Panc1 (cell line): ENCODE data around the gene SOBP.

ENCODE experiments used
- POLR2AphosphoS5 ChIP-seq: IDR thresholded peaks from 2 replicates; pipeline ENCODE4 v1.6.1; 2012; ENCODE audit warnings: mild to moderate bottlenecking, low read depth, low read length, moderate library complexity
- SIN3A ChIP-seq: IDR thresholded peaks from 2 replicates; pipeline ENCODE4 v1.6.1; 2012; ENCODE audit warnings: low read depth, mild to moderate bottlenecking, low read length, moderate library complexity, borderline replicate concordance; ENCODE audit not compliant: insufficient read depth
- TF ChIP-seq, protein P1 (sequence below): fragments of 450-650 bp; IDR thresholded peaks from 2 replicates; pipeline ENCODE4 v1.5.1; 2017; ENCODE audit warnings: mild to moderate bottlenecking
- TF ChIP-seq, protein P2 (sequence below), 2 experiments: IDR thresholded peaks; 2 replicates each; pipeline ENCODE4 v1.6.1; 2011 to 2012; ENCODE audit warnings: low read depth in 2 of 2, control low read depth in 1 of 2, low read length in 1 of 2, mild to moderate bottlenecking in 1 of 2, moderate library complexity in 1 of 2; ENCODE audit not compliant: insufficient read depth in 1 of 2

DNA sequence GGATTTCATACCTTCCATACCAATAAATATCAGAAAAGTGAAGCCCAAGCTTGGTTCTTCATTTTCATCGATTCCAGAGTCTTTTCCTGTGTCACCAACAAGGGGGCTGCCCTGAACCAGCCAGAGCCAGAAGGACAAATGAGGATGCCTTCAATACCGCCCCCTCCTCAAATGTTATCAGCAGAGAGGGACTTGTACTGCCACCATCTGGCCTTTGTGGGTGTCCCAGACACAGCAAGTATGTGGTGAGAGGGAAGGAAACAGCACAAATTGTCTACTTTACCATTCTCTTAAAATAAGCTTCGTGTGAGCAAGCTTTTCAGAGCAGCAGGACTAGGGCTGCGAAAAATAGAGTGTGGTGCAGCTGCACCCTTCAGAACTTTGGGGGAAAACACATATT is 165.3 kb downstream of the SOBP start:
- TF ChIP-seq, protein P1, sequence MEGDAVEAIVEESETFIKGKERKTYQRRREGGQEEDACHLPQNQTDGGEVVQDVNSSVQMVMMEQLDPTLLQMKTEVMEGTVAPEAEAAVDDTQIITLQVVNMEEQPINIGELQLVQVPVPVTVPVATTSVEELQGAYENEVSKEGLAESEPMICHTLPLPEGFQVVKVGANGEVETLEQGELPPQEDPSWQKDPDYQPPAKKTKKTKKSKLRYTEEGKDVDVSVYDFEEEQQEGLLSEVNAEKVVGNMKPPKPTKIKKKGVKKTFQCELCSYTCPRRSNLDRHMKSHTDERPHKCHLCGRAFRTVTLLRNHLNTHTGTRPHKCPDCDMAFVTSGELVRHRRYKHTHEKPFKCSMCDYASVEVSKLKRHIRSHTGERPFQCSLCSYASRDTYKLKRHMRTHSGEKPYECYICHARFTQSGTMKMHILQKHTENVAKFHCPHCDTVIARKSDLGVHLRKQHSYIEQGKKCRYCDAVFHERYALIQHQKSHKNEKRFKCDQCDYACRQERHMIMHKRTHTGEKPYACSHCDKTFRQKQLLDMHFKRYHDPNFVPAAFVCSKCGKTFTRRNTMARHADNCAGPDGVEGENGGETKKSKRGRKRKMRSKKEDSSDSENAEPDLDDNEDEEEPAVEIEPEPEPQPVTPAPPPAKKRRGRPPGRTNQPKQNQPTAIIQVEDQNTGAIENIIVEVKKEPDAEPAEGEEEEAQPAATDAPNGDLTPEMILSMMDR, result peak; percentile 71
- TF ChIP-seq SIN3A (no peak), POLR2AphosphoS5 (no peak)
- TF ChIP-seq, protein P2, sequence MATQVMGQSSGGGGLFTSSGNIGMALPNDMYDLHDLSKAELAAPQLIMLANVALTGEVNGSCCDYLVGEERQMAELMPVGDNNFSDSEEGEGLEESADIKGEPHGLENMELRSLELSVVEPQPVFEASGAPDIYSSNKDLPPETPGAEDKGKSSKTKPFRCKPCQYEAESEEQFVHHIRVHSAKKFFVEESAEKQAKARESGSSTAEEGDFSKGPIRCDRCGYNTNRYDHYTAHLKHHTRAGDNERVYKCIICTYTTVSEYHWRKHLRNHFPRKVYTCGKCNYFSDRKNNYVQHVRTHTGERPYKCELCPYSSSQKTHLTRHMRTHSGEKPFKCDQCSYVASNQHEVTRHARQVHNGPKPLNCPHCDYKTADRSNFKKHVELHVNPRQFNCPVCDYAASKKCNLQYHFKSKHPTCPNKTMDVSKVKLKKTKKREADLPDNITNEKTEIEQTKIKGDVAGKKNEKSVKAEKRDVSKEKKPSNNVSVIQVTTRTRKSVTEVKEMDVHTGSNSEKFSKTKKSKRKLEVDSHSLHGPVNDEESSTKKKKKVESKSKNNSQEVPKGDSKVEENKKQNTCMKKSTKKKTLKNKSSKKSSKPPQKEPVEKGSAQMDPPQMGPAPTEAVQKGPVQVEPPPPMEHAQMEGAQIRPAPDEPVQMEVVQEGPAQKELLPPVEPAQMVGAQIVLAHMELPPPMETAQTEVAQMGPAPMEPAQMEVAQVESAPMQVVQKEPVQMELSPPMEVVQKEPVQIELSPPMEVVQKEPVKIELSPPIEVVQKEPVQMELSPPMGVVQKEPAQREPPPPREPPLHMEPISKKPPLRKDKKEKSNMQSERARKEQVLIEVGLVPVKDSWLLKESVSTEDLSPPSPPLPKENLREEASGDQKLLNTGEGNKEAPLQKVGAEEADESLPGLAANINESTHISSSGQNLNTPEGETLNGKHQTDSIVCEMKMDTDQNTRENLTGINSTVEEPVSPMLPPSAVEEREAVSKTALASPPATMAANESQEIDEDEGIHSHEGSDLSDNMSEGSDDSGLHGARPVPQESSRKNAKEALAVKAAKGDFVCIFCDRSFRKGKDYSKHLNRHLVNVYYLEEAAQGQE (IDR thresholded peaks at IDR 0.05; ENCODE audit: insufficient read depth in 1 of 2, low read depth in 2 of 2, low read length in 1 of 2), result no peak
